Measurements from ENCODE around the gene SPTBN1. TPM values are rescaled to one million over a fixed set of nuclear protein-coding genes. Genes with fewer than 3 reads are reported as not detected.
"Not testable (repeated sequence)": the region's sequence is repeated elsewhere in the genome, so short reads cannot be mapped to it uniquely, and the experiment has no call there.

The SPTBN1 gene
- total and polyA plus RNA-seq, 2 experiments from 2014 or later: 122 to 341 TPM

GRCh38 chr2:54503828-54504227 is 47.7 kb downstream of the SPTBN1 start:
- TF ChIP-seq, protein P1, sequence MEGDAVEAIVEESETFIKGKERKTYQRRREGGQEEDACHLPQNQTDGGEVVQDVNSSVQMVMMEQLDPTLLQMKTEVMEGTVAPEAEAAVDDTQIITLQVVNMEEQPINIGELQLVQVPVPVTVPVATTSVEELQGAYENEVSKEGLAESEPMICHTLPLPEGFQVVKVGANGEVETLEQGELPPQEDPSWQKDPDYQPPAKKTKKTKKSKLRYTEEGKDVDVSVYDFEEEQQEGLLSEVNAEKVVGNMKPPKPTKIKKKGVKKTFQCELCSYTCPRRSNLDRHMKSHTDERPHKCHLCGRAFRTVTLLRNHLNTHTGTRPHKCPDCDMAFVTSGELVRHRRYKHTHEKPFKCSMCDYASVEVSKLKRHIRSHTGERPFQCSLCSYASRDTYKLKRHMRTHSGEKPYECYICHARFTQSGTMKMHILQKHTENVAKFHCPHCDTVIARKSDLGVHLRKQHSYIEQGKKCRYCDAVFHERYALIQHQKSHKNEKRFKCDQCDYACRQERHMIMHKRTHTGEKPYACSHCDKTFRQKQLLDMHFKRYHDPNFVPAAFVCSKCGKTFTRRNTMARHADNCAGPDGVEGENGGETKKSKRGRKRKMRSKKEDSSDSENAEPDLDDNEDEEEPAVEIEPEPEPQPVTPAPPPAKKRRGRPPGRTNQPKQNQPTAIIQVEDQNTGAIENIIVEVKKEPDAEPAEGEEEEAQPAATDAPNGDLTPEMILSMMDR (IDR thresholded peaks at IDR 0.05; ENCODE audit: poor library complexity): no peak
- no peak for TF ChIP-seq EZH2 (IDR thresholded peaks at IDR 0.05; ENCODE audit: borderline replicate concordance)
- no peak for TF ChIP-seq EZH2phosphoT487 (IDR thresholded peaks at IDR 0.05; ENCODE audit: low read depth, severe bottlenecking, unreplicated experiment)
- H2AFZ ChIP-seq: no peak overlapping the region
- peaks cover 38% of the 10 kb centered on the region for H4K20me1 ChIP-seq (ENCODE audit: insufficient read depth, poor library complexity, severe bottlenecking)
- WGBS (ENCODE audit: low lambda C conversion rate, missing lambda C conversion rate): 52% methylated on average over 1 of the region's 1 CpG
- H3K27me3 ChIP-seq: no peaks in the 10 kb centered on the region
- H3K4me1 ChIP-seq (ENCODE audit: insufficient read depth): peaks cover 33% of the 10 kb centered on the region
- no peak overlapping the region for H3K4me3 ChIP-seq
- H3K27ac ChIP-seq: no peak overlapping the region
- DNase-seq (ENCODE audit: low spot score): no peak
- H3K9me2 ChIP-seq (replicated peaks; ENCODE audit: insufficient read depth): no peaks in the 10 kb centered on the region
- H3K79me2 ChIP-seq: peaks cover 91% of the 10 kb centered on the region
- no peak overlapping the region for H3K4me2 ChIP-seq
- no peaks in the 10 kb centered on the region for H3K36me3 ChIP-seq (replicated peaks; ENCODE audit: insufficient read depth, low read depth)
- H3K9me3 ChIP-seq (ENCODE audit: low read depth): no peaks in the 10 kb centered on the region

GRCh38 chr2:54504866-54505265 is 48.7 kb downstream of the SPTBN1 start:
- 73% methylated on average over 2 of the region's 2 CpGs for WGBS (ENCODE audit: low lambda C conversion rate, missing lambda C conversion rate)
- peaks cover 38% of the 10 kb centered on the region for H4K20me1 ChIP-seq (ENCODE audit: insufficient read depth, poor library complexity, severe bottlenecking)
- H3K27ac ChIP-seq: no peak overlapping the region

GRCh38 chr2:54508541-54508940 is 52.4 kb downstream of the SPTBN1 start:
- H3K9me2 ChIP-seq (replicated peaks; ENCODE audit: insufficient read depth): no peaks in the 10 kb centered on the region
- H3K4me1 ChIP-seq (ENCODE audit: insufficient read depth): peaks cover 9% of the 10 kb centered on the region
- H3K9me3 ChIP-seq (ENCODE audit: low read depth): no peaks in the 10 kb centered on the region
- no peak overlapping the region for H3K27ac ChIP-seq
- H3K79me2 ChIP-seq: peaks cover 91% of the 10 kb centered on the region
- TF ChIP-seq EZH2 (IDR thresholded peaks at IDR 0.05; ENCODE audit: borderline replicate concordance) (no peak), EZH2phosphoT487 (IDR thresholded peaks at IDR 0.05; ENCODE audit: low read depth, severe bottlenecking, unreplicated experiment) (no peak)
- TF ChIP-seq, protein P1 (IDR thresholded peaks at IDR 0.05; ENCODE audit: poor library complexity): no peak
- H3K4me3 ChIP-seq: no peak overlapping the region
- H3K36me3 ChIP-seq (replicated peaks; ENCODE audit: insufficient read depth, low read depth): no peaks in the 10 kb centered on the region
- no peak overlapping the region for H2AFZ ChIP-seq
- WGBS (ENCODE audit: low lambda C conversion rate, missing lambda C conversion rate): 76% methylated on average over 6 of the region's 6 CpGs
- H3K27me3 ChIP-seq: no peaks in the 10 kb centered on the region
- no peak for DNase-seq (ENCODE audit: low spot score)
- H3K4me2 ChIP-seq: no peak overlapping the region
- H4K20me1 ChIP-seq (ENCODE audit: insufficient read depth, poor library complexity, severe bottlenecking): peaks cover 22% of the 10 kb centered on the region

More at GRCh38 chr2:54504866-54505265, 48.7 kb downstream of the SPTBN1 start:
- no peak for DNase-seq (ENCODE audit: low spot score)
- no peaks in the 10 kb centered on the region for H3K9me3 ChIP-seq (ENCODE audit: low read depth)
- H3K4me3 ChIP-seq: no peak overlapping the region
- no peaks in the 10 kb centered on the region for H3K27me3 ChIP-seq
- peaks cover 89% of the 10 kb centered on the region for H3K79me2 ChIP-seq
- H2AFZ ChIP-seq: no peak overlapping the region
- no peak overlapping the region for H3K4me2 ChIP-seq
- TF ChIP-seq EZH2phosphoT487 (IDR thresholded peaks at IDR 0.05; ENCODE audit: low read depth, severe bottlenecking, unreplicated experiment): no peak
- TF ChIP-seq, protein P1 (IDR thresholded peaks at IDR 0.05; ENCODE audit: poor library complexity): no peak
- no peak for TF ChIP-seq EZH2 (IDR thresholded peaks at IDR 0.05; ENCODE audit: borderline replicate concordance)
- H3K36me3 ChIP-seq (replicated peaks; ENCODE audit: insufficient read depth, low read depth): no peaks in the 10 kb centered on the region
- no peaks in the 10 kb centered on the region for H3K9me2 ChIP-seq (replicated peaks; ENCODE audit: insufficient read depth)
- H3K4me1 ChIP-seq (ENCODE audit: insufficient read depth): peaks cover 25% of the 10 kb centered on the region

- H3K9me2 ChIP-seq (replicated peaks; ENCODE audit: insufficient read depth); H3K4me3 ChIP-seq; H3K36me3 ChIP-seq (replicated peaks; ENCODE audit: insufficient read depth, low read depth); H3K9me3 ChIP-seq (ENCODE audit: low read depth); H2AFZ ChIP-seq; DNase-seq (ENCODE audit: low spot score); H3K27ac ChIP-seq; H3K4me1 ChIP-seq (ENCODE audit: insufficient read depth); H3K27me3 ChIP-seq; H3K4me2 ChIP-seq: not testable (repeated sequence)
- Histone ChIP-seq H3K79me2 (peaks cover 92% of the 10 kb centered on the region), H4K20me1 (ENCODE audit: insufficient read depth, poor library complexity, severe bottlenecking) (peaks cover 18% of the 10 kb centered on the region)
- WGBS (ENCODE audit: low lambda C conversion rate, missing lambda C conversion rate): 97% methylated on average over 5 of the region's 5 CpGs
These were observed 52.9 kb downstream of the SPTBN1 start for GRCh38 chr2:54509043-54509442.
